DND-41 (cell line): ENCODE results near the gene RGS6.
"Not testable (repeated sequence)": the region's sequence is repeated elsewhere in the genome, so short reads cannot be mapped to it uniquely, and the experiment has no call there.

Experiments
- ATAC-seq: fragments of 200-7000 bp; cut with Tn5 transposase; 3 replicates; pipeline ENCODE4 v1.9.1; 2021; ENCODE audit warnings: low read depth; ENCODE audit not compliant: insufficient read depth
- DNase-seq: peaks from one replicate; pipeline ENCODE4 v3.0.0-alpha.2; 2020
- H2AFZ ChIP-seq: 2 replicates; pipeline ENCODE4 v1.6.0; 2012; ENCODE audit warnings: low read depth, low read length
- H3K27ac ChIP-seq: 2 replicates; pipeline ENCODE4 v1.5.1; 2012; ENCODE audit warnings: low read length, inconsistent platforms
- H3K27me3 ChIP-seq: fragments of 200-600 bp; sonication (generic); 2 replicates; pipeline ENCODE4 v1.6.0; 2012; ENCODE audit warnings: low read length, mild to moderate bottlenecking, inconsistent platforms; ENCODE audit not compliant: insufficient read depth, poor library complexity
- H3K36me3 ChIP-seq: 2 replicates; pipeline ENCODE4 v1.5.1; 2012; ENCODE audit warnings: low read length, inconsistent platforms; ENCODE audit not compliant: insufficient read depth
- H3K4me1 ChIP-seq: 2 replicates; pipeline ENCODE4 v1.5.1; 2012; ENCODE audit warnings: mild to moderate bottlenecking, low read length; ENCODE audit not compliant: insufficient read depth
- H3K4me2 ChIP-seq: 2 replicates; pipeline ENCODE4 v1.6.0; 2012; ENCODE audit warnings: mild to moderate bottlenecking, moderate library complexity, low read length, inconsistent platforms; ENCODE audit not compliant: insufficient read depth
- H3K4me3 ChIP-seq, 2 experiments: fragments of 200-600 bp in 1 of 2; shearing (Covaris generic) in 1 of 2; 2 replicates each; pipeline ENCODE4 v1.5.1; 2012 to 2016; ENCODE audit warnings: inconsistent platforms in 2 of 2, low read length in 2 of 2, mild to moderate bottlenecking in 2 of 2, low read depth in 1 of 2, moderate library complexity in 1 of 2
- H3K79me2 ChIP-seq: 2 replicates; pipeline ENCODE4 v1.6.0; 2012; ENCODE audit warnings: low read length, inconsistent platforms; ENCODE audit not compliant: insufficient read depth
- H3K9ac ChIP-seq: 2 replicates; pipeline ENCODE4 v1.6.0; 2012; ENCODE audit warnings: low read depth, mild to moderate bottlenecking, inconsistent platforms, low read length, moderate library complexity
- H3K9me3 ChIP-seq: 2 replicates; pipeline ENCODE4 v1.5.1; 2012; ENCODE audit warnings: low read length, moderate library complexity, mild to moderate bottlenecking, inconsistent platforms; ENCODE audit not compliant: insufficient read depth, severe bottlenecking
- H4K20me1 ChIP-seq: 2 replicates; pipeline ENCODE4 v1.6.0; 2012; ENCODE audit warnings: low read length; ENCODE audit not compliant: insufficient read depth
- EZH2 ChIP-seq: IDR thresholded peaks from 3 replicates; pipeline ENCODE4 v1.6.1; 2012; ENCODE audit warnings: borderline replicate concordance, low read depth, mild to moderate bottlenecking, moderate library complexity, low read length, inconsistent platforms; ENCODE audit not compliant: severe bottlenecking
- TF ChIP-seq, protein P1 (sequence below): IDR thresholded peaks from 2 replicates; pipeline ENCODE4 v1.5.1; 2012; ENCODE audit warnings: borderline replicate concordance, low read length, moderate library complexity, mild to moderate bottlenecking; ENCODE audit not compliant: poor library complexity, severe bottlenecking; ENCODE audit errors: extremely low read depth

The RGS6 gene

DNA sequence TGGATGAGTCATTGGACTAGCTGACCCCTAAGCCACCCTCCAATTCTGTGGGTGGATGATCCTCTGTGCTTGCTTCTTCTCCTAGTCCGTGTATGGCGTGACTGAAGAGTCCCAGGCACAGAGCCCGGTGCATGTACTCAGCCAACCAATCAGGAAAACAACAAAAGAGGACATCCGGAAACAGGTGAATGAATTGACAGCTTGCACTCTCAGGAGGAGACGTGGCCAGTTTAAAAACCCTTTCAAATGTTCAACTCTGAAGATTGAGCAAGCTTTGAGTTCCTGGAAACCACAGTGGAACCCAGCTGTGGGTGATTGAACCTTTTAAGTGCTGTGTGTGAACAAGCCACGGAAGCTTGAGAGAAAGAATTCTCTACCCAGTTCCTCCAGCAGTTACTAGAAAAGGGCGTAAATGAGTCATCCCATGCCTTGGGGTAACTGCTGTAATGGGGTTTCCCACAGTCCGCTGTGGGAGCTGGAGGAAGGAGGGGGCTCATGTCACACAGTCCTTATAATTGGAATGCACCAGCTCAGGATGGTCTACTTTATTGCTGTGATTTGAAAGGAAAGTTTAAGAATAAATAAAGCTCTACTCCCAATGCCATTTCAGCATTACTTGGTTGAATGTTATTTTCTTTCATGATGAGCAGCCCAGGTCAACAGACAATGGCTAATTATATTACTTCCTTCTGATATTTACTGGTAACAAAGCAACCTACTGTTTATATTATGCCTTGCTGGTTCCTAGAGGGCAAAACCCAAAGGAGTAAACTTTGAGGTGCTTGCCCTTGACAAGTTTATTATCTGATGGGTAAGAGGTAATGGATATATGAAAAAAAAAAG lies 544.6 kb downstream of the RGS6 start:
- H3K27me3 ChIP-seq = no peaks in the 10 kb centered on the region
- H3K4me2 ChIP-seq = peak overlapping the region; percentile 60
- no peak overlapping the region for H2AFZ ChIP-seq

DNA sequence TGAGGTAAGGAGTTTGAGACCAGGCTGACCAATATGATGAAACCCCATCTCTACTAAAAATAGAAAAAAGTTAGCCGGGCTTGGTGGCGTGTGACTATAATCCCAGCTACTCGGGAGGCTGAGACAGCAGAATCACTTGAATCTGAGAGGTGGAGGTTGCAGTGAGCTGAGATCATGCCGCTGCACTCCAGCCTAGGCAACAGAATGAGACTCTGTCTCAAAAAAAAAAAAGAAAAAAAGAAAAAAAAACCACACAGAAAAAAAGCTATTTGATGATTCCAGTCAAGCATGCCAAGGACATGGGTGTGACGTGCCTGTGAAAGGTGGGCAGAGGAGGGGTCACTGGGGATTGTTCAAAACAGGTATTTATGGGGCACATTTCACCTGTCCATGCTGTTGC lies 545.3 kb downstream of the RGS6 start:
- H3K4me1 ChIP-seq = peaks cover 70% of the 10 kb centered on the region
- not testable (repeated sequence) for H3K36me3 ChIP-seq, H3K79me2 ChIP-seq, H2AFZ ChIP-seq, ATAC-seq, H3K9me3 ChIP-seq, H3K27me3 ChIP-seq, H3K4me3 ChIP-seq, H4K20me1 ChIP-seq
- peak overlapping the region; percentile 83 for H3K27ac ChIP-seq
- peak; percentile 39 for DNase-seq
- peak overlapping the region; percentile 60 for H3K4me2 ChIP-seq
- H3K9ac ChIP-seq = peak overlapping the region; percentile 35; the same call in 1 of the 2 replicates

More for the DNA sequence above, 544.6 kb downstream of the RGS6 start:
- Histone ChIP-seq H3K9ac (peak overlapping the region; percentile 35), H3K36me3 (no peaks in the 10 kb centered on the region), H3K9me3 (no peaks in the 10 kb centered on the region), H3K79me2 (no peaks in the 10 kb centered on the region), H3K4me1 (peaks cover 77% of the 10 kb centered on the region), H4K20me1 (no peaks in the 10 kb centered on the region), H3K27ac (peak overlapping the region; percentile 83), H3K4me3 (peak overlapping the region in 1 of 2 experiments; percentile 30; a peak in 2 of 4 replicates)
- peak; percentile 90 for DNase-seq
- no peak for TF ChIP-seq EZH2
- TF ChIP-seq, protein P1, sequence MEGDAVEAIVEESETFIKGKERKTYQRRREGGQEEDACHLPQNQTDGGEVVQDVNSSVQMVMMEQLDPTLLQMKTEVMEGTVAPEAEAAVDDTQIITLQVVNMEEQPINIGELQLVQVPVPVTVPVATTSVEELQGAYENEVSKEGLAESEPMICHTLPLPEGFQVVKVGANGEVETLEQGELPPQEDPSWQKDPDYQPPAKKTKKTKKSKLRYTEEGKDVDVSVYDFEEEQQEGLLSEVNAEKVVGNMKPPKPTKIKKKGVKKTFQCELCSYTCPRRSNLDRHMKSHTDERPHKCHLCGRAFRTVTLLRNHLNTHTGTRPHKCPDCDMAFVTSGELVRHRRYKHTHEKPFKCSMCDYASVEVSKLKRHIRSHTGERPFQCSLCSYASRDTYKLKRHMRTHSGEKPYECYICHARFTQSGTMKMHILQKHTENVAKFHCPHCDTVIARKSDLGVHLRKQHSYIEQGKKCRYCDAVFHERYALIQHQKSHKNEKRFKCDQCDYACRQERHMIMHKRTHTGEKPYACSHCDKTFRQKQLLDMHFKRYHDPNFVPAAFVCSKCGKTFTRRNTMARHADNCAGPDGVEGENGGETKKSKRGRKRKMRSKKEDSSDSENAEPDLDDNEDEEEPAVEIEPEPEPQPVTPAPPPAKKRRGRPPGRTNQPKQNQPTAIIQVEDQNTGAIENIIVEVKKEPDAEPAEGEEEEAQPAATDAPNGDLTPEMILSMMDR = no peak
- peak; percentile 89 for ATAC-seq

DNA sequence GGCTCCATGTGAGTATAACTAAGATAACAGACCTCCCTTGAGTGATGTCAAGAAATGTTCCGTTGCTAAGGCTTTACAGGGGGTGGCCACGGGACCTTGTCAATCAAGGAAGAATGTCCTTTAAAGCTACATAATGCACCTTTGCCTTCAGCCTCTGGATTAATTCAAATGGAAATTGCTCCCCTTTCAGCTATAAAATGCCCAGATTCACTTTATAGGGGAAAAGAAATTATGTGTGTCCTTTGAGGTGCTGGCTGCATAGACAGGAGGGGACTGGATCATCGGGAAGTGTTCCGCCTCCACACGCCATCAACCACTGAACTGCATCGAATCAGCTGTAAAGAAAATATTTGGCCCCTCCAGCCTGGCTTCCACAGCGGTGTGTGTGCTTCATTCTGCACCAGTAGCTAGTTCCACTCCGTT lies 546.3 kb downstream of the RGS6 start:
- Histone ChIP-seq H3K36me3 (no peaks in the 10 kb centered on the region), H3K4me1 (peaks cover 68% of the 10 kb centered on the region), H3K4me2 (no peak overlapping the region), H2AFZ (no peak overlapping the region), H4K20me1 (no peaks in the 10 kb centered on the region), H3K27ac (peak overlapping the region; percentile 10; the same call in 1 of the 2 replicates), H3K4me3 (no peak overlapping the region), H3K9ac (no peak overlapping the region), H3K9me3 (no peaks in the 10 kb centered on the region), H3K79me2 (no peaks in the 10 kb centered on the region), H3K27me3 (no peaks in the 10 kb centered on the region)
- DNase-seq = no peak
- ATAC-seq = no peak
- TF ChIP-seq EZH2 = no peak
- TF ChIP-seq, protein P1 = no peak

DNA sequence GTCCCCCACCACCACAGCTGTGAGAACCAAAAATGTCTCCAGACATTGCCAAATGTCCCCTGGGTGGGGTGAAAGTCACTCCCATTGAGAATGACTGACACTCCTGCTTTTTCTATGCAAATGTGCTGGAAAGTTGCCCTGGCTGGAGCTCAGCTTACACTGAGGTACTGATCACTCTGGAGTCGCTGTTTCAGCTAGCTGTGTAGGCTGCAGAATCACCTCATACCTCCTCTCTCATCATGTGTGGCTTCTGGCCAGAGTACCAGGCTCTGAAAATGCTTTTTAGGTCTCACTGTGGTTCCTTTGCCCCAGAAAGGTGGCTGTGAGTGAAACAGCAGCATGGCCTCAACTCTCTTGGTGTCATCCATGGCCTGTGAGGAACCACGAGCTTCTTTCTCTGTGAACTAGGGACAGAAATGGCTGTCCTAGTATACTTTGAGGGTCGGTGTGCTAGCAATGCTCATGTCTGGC lies 547.3 kb downstream of the RGS6 start:
- no peaks in the 10 kb centered on the region for H3K27me3 ChIP-seq
- no peaks in the 10 kb centered on the region for H3K36me3 ChIP-seq
- peak overlapping the region; percentile 89 for H3K27ac ChIP-seq
- H3K4me1 ChIP-seq = peaks cover 68% of the 10 kb centered on the region
- H3K79me2 ChIP-seq = no peaks in the 10 kb centered on the region
- H4K20me1 ChIP-seq = no peaks in the 10 kb centered on the region
- H3K9me3 ChIP-seq = no peaks in the 10 kb centered on the region
- no peak overlapping the region for H3K9ac ChIP-seq
- no peak overlapping the region for H3K4me2 ChIP-seq
- ATAC-seq = no peak
- TF ChIP-seq, protein P1 = no peak
- no peak for TF ChIP-seq EZH2
- H2AFZ ChIP-seq = no peak overlapping the region
- no peak overlapping the region for H3K4me3 ChIP-seq
- DNase-seq = peak; percentile 16
